Activated CD4-positive, alpha-beta T cell treated with anti-CD3 and anti-CD28 coated beads, Interleukin-2, Interleukin-6, amounts not matched to agents 100 ng/mL and 50 ng/mL, durations not matched to agents 16 hours and 8 hours (primary cell): ENCODE data around the gene NMNAT3.

ENCODE experiments used
- DNase-seq: peaks from one replicate; pipeline ENCODE4 v3.0.0-alpha.2; 2020

The NMNAT3 gene

GRCh38 chr3:139674571-139675260 is 3.1 kb downstream of the NMNAT3 start:
- no peak for DNase-seq

- DNase-seq = no peak
Measured at GRCh38 chr3:139672884-139673283, 4.9 kb downstream of the NMNAT3 start.

- no peak for DNase-seq
Measured at GRCh38 chr3:139671863-139672646, 5.7 kb downstream of the NMNAT3 start.

GRCh38 chr3:139671107-139671506 is 6.7 kb downstream of the NMNAT3 start:
- DNase-seq = no peak

- no peak for DNase-seq
Measured at GRCh38 chr3:139670196-139670595, 7.6 kb downstream of the NMNAT3 start.

GRCh38 chr3:139668332-139668731 is 9.4 kb downstream of the NMNAT3 start:
- DNase-seq = no peak

- no peak for DNase-seq
Measured at GRCh38 chr3:139664958-139665357, 12.8 kb downstream of the NMNAT3 start.

- DNase-seq = no peak
Measured at GRCh38 chr3:139660269-139660668, 17.5 kb downstream of the NMNAT3 start.

GRCh38 chr3:139659511-139659910 is 18.3 kb downstream of the NMNAT3 start:
- no peak for DNase-seq

GRCh38 chr3:139657936-139658335 is 19.8 kb downstream of the NMNAT3 start:
- no peak for DNase-seq

- DNase-seq = no peak
Measured at GRCh38 chr3:139657434-139657833, 20.3 kb downstream of the NMNAT3 start.

- no peak for DNase-seq
Measured at GRCh38 chr3:139655909-139656595, 21.7 kb downstream of the NMNAT3 start.

GRCh38 chr3:139654637-139655365 is 23.0 kb downstream of the NMNAT3 start:
- DNase-seq = no peak

GRCh38 chr3:139653582-139653981 is 24.2 kb downstream of the NMNAT3 start:
- DNase-seq = no peak

GRCh38 chr3:139652561-139652960 is 25.2 kb downstream of the NMNAT3 start:
- no peak for DNase-seq

- no peak for DNase-seq
Measured at GRCh38 chr3:139647866-139648435, 29.8 kb downstream of the NMNAT3 start.

- DNase-seq = no peak
Measured at GRCh38 chr3:139646512-139646911, 31.3 kb downstream of the NMNAT3 start.

- DNase-seq = no peak
Measured at GRCh38 chr3:139642996-139643395, 34.8 kb downstream of the NMNAT3 start.

GRCh38 chr3:139640456-139640855 is 37.3 kb downstream of the NMNAT3 start:
- DNase-seq = no peak

GRCh38 chr3:139639662-139640061 is 38.1 kb downstream of the NMNAT3 start:
- DNase-seq = no peak

- DNase-seq = no peak
Measured at GRCh38 chr3:139638518-139638917, 39.3 kb downstream of the NMNAT3 start.

GRCh38 chr3:139636511-139636910 is 41.3 kb downstream of the NMNAT3 start:
- no peak for DNase-seq

- DNase-seq = no peak
Measured at GRCh38 chr3:139634111-139634635, 43.6 kb downstream of the NMNAT3 start.
